22Rv1 (cell line): ENCODE data around the gene DAW1.

Experiments used
- CTCF ChIP-seq: fragments of 450-650 bp; IDR thresholded peaks from 2 replicates; pipeline ENCODE4 v1.5.1; 2017; ENCODE audit warnings: mild to moderate bottlenecking
- ZFX ChIP-seq: fragments of 450-650 bp; IDR thresholded peaks from 2 replicates; pipeline ENCODE4 v1.6.1; 2017; ENCODE audit warnings: antibody characterized with exemption, borderline replicate concordance

GRCh38 chr2:227939271-227940027 is 68.0 kb downstream of the DAW1 start:
- peak; percentile 84 for TF ChIP-seq CTCF
- TF ChIP-seq ZFX = no peak
